Choroid plexus epithelial cell (primary cell): ENCODE measurements around the gene HCFC1.
A peak's percentile ranks its signal among the peaks of the same experiment; 100 is the strongest.

Experiments used
- DNase-seq: peaks from one replicate; pipeline ENCODE4 v3.0.0-alpha.2; 2010; ENCODE audit warnings: low read depth
- H3K4me3 ChIP-seq: 2 replicates; pipeline ENCODE4 v1.5.1; 2011; ENCODE audit warnings: low read depth, mild to moderate bottlenecking, control low read depth, low read length, moderate library complexity
- TF ChIP-seq, protein P1 (sequence below): conservative IDR thresholded peaks from 2 replicates; pipeline ENCODE4 v1.5.1; 2011; ENCODE audit warnings: low read depth, mild to moderate bottlenecking, control low read depth, inconsistent platforms, low read length, moderate library complexity

The HCFC1 gene

GRCh38 chrX:153955228-153955732, 16.3 kb downstream of the HCFC1 start:
- TF ChIP-seq, protein P1, sequence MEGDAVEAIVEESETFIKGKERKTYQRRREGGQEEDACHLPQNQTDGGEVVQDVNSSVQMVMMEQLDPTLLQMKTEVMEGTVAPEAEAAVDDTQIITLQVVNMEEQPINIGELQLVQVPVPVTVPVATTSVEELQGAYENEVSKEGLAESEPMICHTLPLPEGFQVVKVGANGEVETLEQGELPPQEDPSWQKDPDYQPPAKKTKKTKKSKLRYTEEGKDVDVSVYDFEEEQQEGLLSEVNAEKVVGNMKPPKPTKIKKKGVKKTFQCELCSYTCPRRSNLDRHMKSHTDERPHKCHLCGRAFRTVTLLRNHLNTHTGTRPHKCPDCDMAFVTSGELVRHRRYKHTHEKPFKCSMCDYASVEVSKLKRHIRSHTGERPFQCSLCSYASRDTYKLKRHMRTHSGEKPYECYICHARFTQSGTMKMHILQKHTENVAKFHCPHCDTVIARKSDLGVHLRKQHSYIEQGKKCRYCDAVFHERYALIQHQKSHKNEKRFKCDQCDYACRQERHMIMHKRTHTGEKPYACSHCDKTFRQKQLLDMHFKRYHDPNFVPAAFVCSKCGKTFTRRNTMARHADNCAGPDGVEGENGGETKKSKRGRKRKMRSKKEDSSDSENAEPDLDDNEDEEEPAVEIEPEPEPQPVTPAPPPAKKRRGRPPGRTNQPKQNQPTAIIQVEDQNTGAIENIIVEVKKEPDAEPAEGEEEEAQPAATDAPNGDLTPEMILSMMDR, result no peak
- DNase-seq, result no peak
- H3K4me3 ChIP-seq, result no peak overlapping the region

DNA sequence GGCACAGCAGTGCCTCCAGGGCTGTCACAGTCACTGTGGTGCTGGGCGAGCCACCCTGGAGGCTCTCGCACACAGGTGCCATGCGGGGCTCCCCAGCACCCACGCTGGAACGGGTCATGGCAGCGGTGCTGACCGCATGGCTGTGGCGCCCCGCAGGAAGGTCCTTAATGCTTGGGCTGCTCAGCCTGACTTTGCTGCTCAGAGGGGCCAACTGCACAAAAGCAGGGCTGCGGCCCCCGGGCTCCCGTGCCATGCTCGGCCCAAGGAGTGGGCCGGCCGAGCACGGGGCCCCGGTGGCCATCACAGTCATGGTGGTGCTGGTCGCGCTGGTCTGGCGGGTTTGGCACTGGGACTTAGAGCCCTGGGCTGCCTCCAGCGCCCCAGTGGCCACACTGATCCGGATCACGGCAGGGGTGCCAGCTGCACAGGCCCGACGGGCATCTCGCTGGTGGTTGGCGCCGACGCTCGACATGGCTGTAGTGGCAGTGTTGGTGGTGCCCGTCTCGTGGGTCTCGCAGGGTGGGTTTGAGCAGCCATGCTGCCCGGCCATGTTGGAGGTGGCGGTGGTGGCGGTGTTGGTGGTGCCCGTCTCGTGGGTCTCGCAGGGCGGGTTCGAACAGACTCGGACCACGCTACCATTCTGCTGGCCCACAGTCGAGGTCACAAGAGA, 16.9 kb downstream of the HCFC1 start:
- no peak overlapping the region for H3K4me3 ChIP-seq
- TF ChIP-seq, protein P1, result no peak
- DNase-seq, result no peak

GRCh38 chrX:153953892-153954557, 17.6 kb downstream of the HCFC1 start:
- TF ChIP-seq, protein P1, result no peak
- H3K4me3 ChIP-seq, result no peak overlapping the region
- DNase-seq, result no peak

DNA sequence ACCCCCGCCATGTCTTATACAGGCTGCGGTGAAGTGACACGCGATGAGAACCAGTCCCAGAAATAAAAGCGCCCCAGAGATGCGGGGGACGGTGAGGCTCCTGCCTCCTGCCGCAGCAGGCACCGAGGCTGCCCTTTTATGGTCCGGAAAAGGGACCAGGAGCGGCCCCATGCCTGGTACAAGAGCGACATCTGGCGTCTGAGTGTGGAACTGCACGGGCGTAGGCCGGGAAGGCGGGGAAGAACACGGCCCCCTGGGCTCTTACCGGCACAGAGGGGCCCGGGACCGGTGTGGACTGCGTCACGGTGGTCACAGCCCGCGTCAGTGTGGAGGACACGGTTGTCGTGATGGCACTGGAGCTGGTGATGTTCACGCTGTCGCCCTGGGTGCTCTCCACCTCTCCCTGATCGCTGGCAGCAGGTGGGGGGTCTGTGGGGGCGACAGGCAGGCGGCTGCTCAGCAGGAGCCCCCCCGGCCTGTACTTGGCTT, 18.2 kb downstream of the HCFC1 start:
- DNase-seq, result peak; percentile 62
- TF ChIP-seq, protein P1, result peak; percentile 83
- no peak overlapping the region for H3K4me3 ChIP-seq

DNA sequence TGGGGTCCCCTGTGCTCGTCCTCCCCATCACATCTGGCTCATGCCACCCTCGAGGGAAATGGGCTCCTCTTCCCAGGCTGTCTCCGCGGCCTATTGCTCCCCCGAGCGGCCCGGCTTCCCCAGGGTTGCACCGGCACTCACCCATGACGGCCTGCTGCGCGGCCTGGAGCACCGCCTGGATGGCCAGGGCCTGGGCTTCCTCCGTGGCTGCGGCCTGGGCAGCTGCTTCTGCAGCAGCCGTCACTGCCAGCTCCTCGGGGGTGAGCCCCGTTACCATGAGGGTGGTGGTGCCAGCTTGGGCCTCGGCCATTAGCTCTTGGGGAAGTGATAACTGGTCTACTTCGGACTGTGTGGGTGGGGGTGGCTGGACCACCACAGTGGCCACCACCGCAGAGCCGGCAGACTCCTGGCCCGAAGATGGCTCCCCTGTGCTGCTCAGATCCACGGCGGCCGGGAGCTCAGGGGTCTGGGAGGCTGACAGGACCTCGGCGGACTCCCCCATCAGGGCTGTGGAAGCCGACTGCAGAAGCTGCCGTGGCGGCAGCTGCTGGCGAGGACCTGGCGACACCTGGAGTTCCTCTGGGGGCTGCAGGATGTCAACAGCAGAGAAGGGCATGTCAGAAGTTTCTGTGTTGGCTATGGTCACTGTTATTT, 19.1 kb downstream of the HCFC1 start:
- DNase-seq, result no peak
- H3K4me3 ChIP-seq, result no peak overlapping the region
- TF ChIP-seq, protein P1, result no peak

GRCh38 chrX:153951683-153952372, 19.8 kb downstream of the HCFC1 start:
- DNase-seq, result no peak
- TF ChIP-seq, protein P1, result no peak
- H3K4me3 ChIP-seq, result no peak overlapping the region
